IPS DF 19.7 (cell line): ENCODE data around the gene ATP7B.

Source experiments
- DNase-seq: peaks from one replicate; pipeline ENCODE4 v3.0.0-alpha.2; 2013; ENCODE audit warnings: low read depth, low spot score

The ATP7B gene

GRCh38 chr13:51950722-51951121 is 60.5 kb downstream of the ATP7B start:
- DNase-seq: no peak

DNA sequence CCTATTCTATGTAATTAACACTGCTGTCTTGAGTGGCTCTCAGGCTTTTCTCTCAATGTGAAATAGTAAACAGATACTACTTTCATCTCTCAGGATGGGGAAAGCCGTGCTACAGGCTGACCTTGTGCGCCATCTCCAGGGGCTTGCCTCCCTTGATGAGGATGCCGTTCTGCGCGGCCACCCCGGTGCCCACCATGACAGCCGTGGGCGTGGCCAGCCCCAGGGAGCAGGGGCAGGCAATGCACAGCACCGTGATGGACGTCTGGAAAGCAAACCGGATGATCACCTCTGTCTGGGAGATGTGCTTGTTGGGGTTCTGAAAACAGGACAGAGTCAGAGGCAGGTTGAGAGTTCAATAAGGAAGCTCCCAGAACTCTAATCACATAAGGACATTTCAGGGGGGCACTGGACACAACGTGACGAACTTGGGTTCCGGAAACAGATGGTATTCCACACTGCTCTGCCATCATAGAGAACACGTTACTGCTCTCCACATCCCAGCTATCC is 65.0 kb downstream of the ATP7B start:
- no peak for DNase-seq

- no peak for DNase-seq
Measured at GRCh38 chr13:51945149-51945548, 66.1 kb downstream of the ATP7B start.

DNA sequence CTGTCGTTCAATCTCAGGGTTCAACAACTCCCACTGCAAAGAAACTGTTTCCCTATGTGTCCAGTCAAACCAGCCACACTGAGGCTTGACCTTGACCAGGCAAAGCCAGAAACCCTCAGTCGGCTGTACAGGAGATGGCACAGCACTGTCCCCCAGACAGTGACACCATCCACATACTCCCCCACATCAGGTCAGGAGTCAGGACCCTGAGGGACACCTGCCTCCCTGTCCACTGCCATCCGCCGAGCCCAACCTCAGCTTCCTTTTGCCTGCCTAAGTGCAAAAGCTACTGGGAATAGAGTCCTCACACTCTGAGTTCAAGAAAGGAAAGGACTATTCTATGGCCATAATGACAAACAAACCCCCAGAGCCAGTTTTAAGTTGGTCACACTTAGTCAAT is 66.8 kb downstream of the ATP7B start:
- DNase-seq: no peak

DNA sequence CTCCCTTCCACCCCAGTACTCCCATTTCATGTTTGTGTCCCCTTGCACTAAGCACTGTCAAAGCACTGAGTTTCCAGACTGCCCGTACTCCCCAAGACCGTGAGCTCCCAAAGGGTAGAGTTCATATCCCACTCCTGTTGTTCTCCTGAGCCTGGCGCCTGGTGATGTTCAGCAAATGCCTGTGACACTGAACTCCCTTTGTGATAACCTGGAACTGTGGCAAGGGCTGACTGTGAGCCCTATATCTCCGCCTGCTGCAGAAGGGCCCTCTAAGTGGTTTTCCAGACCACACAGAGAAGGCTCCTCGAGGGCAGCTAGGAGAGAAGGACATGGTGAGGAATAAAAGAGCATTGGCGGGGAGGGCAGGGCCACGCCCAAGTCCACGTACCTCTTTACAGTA is 67.5 kb downstream of the ATP7B start:
- no peak for DNase-seq

DNA sequence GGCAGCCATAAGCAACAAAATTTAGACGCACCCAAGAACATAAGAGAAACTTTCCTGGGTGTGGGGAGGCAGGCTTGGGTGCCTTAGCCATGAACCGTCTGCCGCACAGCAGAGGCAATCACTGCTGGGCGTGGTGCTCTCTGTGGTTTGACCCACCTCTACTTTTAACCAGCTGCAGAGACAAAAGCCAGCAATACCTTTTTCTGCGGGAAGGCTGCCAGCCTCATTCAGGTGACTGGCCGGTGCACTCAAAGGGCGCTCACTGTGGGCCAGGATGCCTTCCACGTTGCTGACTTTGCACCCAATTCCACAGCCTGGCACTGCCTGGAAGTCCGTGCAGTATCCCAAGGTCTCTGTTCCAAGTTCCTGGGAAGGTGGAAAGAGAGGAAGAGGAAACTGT is 69.1 kb downstream of the ATP7B start:
- DNase-seq: no peak

DNA sequence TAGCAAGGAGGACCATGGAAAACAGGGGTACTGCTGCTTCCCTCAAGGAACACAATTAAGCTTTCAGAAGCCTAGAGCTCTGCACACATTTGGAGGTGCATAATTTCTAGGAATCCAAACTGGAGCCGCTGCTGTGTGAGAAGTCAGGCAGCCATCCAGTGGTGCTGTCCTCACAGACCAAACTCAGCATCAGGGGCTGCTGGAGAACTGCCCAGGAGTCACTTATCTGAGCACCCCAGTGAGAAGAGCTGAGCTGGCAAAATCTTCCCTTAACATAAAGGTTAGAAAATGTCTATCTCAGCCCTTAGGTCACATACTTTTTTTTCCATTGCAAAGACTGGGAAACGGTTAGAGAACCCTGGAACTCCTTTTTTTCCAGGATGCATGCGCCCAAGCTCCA is 72.8 kb downstream of the ATP7B start:
- no peak for DNase-seq

DNA sequence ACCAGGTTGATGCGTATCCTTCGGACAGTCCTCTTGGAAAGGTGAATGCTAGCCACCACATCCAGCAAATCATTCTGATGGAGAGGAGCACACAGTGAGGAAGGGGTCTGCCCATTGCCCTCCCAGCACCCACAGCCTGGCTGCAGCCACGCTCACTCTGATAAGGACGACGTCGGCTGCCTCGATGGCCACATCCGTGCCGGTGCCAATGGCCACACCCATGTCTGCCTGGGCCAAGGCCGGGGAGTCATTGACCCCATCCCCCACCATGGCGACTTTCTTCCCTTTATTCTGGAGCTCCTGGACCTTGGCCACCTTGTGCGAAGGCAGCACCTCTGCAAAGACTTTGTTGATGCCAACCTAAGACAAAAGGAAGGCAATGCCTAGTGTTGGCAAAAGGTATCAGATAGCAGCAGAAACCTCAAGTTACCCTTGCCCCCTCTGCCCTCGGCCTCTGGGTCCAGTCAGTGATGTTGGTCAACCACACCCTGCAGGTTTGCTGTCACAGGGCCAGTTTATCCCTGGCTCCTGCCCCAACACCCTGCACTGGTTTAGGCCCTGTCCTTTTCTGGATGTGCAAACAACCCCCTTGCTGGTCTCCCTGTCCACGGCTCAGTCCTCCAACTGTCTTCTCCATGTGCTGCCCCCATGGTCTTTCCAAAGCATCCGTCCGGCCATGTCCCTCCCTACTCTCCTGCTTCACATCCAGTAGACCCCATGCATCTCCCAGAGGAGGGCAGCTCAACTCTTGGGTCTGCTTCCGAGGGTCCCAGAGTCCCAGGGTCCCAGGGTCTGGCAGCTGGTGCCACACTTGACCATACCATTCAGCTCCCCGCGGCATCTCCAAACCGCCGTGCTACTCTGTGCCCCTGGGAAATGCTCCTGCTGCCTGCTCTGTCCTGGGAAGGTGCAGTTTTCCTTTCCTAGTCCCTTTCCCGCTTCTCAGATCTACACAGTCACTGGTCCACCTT is 73.6 kb downstream of the ATP7B start:
- DNase-seq: no peak

GRCh38 chr13:51935326-51936171 is 75.7 kb downstream of the ATP7B start:
- DNase-seq: no peak

GRCh38 chr13:51934461-51935087 is 76.7 kb downstream of the ATP7B start:
- no peak for DNase-seq

DNA sequence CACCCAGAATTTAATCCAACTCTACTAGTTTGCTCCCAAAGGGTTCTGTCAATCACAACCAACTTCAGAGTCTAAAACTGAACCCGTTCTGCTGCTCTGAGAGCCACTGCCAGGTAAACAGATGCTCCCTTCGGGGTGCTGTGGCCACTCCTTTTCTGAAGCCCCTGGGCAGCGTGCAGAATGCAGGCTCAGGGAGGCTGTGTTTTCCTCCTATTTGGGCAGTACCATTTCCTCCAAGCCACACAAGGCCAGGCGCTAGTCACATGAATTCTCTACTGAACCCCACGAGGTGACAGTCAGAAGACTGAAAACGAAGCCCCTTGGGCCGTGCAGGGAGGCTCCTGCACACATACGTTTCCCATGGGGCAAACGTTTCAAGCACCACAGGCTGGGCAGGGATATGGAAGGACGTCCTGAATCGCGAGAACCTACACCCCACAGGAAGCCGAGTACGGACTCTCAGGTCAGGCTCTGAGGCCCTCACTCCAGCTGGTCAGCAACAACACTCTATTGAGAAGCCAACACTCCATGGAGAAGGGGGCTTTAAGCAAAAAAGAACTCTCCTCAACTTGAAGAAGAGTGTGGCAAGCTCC is 77.7 kb downstream of the ATP7B start:
- no peak for DNase-seq

DNA sequence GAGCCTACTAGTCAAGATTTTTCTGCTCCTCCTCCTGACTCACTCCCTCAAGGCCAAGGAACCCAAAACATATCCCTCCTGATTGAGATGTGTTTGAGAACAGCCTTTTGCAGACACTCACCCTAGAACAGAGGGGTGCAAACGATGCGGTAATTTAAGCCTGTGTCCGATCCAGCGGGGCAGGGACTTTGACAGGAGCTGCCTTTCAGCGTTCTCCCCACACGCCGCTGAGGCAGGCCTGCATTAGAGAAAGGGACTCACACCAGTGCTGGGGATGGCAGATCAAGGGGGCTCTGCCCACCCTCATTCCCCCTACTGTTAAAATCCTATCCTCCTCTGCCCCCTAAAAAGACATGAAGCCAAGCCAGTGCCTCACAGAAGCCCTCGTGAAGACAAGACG is 79.0 kb downstream of the ATP7B start:
- DNase-seq: no peak

- DNase-seq: no peak
Measured at GRCh38 chr13:51931606-51932005, 79.6 kb downstream of the ATP7B start.

DNA sequence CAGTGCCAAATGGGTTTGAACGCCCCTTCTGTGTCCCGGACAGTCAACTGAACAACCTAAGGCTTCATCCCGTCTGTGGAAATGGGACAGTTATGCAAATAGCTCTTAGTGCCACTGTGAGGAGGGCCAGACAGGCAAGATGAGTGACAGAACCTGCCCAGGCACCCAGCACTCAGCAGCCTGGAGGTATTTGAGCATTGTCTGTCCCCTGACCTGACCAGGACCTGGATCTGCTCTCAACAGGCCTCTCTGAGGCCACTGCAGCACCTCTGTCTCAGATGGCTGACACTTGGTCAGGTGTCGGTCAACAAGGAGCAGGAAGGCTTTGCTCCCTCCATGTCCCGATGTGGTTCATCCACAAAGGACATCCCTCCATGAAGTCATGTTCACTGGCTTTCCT is 81.6 kb downstream of the ATP7B start:
- no peak for DNase-seq

DNA sequence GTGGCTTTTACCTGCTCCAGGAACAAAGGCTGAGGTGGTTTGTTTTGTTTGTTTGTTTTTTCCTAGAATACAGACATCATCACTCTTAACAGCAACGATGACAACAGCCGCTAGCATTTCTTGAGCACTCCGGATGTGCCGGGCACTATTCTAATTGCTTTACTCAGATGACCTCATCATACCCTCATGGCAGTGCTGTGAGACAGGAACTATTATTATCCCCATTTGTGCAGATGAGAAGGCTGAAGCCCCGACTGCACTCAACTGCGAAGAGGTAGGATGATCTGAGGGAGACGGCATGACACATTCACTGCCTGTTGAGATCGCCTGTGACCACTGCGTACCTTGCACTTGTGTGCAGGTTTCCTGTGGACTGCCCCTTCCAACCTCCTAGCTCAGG is 83.0 kb downstream of the ATP7B start:
- DNase-seq: no peak

DNA sequence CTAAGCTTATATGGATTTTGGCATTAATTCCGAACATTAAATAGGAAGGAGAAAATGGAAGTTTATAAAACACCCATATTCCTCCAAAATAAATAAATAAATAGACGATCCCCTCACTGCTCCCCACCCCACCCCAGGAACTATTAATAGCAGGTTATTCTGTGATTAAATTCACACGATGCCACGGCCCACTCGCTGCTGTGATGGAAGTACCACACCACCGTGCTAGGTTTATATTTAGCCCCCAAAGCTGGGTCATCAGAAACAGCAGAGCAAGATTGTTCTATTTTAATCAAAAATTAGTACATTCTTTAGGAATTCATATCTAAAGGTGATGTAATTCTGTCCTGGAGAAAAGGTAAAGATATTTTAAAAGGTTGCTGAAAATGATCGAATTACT is 84.1 kb downstream of the ATP7B start:
- no peak for DNase-seq

DNA sequence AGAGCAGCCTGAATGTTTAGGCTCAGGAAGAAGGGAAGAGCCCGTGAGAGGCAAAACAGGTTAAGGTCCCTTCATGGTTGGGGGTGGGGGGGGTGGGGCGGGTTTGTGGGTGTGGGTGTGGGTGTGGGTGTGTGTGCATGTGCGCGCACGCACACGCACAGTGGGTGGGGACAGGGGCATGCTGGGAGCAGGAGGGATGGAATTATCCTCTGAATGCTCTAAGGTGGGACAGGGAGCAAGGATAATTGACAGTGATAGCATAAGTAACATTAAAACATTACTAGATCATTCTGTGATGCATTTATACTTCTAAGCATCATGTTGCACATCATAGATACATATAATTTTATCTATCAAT is 84.7 kb downstream of the ATP7B start:
- no peak for DNase-seq

DNA sequence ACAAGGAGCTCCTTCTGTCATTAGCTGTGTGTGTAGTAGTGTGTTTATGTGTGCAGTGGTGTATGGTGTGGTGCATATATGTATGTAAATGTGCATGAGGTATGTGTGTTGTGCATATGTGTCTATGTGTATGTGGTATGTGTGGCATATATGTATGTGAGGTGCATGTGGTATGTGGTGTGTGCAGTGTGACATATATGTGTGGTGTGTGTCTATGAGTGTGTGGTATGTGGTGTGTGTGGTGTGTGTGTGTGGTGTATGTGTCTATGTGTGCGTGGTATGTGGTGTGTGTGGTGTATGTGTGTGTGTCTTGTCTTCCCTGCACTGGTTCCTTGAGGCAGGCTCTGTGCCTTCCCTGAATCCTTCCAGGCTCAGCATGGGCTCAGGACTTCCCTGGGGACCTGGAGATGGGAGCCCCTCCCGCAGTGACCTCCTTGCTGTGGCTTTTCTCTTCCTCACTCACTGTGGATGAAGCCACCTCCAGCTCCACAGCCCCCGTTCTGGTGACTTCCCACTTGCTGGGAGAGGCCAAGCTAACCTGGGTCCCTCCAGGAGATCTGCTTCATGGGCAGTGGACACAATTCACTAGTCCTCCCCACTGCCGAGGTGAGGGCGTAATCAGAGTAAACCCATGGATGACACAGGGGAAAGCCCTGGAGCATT is 85.3 kb downstream of the ATP7B start:
- no peak for DNase-seq

DNA sequence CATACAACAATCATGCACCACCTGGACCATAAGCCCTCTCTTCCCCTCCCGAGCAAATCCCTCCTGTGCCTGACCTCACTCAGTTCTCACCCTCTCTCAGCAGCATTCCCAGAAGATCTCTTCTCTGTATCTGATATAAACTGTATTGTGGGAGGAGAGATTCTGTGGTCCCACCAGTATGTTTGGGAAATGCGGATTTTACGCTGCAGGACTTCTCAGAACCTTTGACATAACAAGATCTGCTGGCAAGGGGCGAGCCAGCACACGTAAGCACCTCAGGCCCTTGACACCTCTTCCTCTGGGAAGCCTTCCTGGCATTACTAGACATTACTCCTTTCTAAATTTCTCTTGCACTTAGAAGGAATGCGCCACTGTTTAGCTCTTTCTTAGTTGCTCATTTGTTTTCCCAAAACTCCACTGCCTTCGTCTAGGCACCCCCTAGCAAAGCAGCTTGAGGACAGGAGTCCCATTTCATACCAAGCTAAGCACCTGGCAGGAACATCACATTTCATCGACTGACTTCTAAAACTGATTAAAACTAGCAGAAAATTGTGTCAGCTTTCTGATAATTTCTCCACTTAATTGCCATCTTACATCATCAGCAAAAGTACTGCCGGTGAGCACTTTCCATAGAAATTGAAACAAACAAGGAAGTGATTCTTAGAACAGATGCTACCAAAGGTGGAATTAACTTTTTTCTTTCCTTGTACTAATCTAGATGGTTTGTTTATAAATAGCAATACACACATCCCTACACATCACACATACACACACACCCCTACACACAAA is 86.3 kb downstream of the ATP7B start:
- no peak for DNase-seq

- no peak for DNase-seq
Measured at GRCh38 chr13:51923983-51924539, 87.2 kb downstream of the ATP7B start.
